ENCODE data around the gene DNAI1.
"Not testable (repeated sequence)": the region's sequence is repeated elsewhere in the genome, so short reads cannot be mapped to it uniquely, and the experiment has no call there.

DNAI1 gene

DNA sequence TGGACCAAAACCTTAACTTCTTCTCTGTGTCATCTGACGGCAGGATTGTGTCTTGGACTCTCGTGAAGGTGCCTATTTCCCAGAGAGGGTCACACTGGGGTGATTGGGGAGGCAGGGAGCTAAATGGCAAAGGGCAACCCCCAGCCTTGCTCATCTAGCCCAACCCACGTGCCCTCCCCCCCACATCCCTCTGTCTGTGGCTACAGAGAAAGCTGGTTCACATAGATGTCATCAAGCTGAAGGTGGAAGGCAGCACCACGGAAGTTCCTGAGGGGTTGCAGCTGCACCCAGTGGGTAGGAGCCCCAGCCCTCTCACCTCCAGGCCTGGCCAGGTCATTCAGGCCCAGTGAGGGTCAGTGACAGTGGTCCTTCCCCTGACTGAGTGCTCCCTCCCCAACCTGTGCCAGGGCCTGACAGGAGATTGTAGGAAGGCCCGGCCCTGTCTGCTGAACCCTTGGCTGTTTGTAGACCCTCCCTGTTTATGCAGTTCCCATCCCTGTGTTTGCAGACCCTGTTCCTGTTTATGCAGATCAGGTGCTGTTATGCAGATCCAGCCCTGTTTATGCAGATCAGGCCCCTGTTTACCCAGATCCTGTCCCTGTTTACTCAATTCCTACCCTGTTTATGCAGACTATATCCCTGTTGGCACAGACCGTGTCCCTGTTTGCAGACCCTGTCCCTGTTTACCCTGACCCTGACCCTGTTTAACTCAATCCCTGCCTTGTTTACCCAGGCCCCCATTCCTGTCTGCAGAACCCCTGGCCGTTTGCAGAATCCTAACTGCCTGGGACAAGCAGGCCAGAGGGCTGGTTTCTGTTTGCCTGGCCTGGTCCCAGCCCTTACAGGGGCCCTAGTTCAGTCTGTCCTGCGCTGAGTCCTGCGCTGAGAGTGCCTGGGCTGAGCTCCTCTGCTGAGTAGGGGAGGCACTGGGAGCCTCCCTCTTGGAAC lies 53.8 kb downstream of the DNAI1 start:
- peak; percentile 69 for DNase-seq (ENCODE audit: low read depth, low spot score)

DNA sequence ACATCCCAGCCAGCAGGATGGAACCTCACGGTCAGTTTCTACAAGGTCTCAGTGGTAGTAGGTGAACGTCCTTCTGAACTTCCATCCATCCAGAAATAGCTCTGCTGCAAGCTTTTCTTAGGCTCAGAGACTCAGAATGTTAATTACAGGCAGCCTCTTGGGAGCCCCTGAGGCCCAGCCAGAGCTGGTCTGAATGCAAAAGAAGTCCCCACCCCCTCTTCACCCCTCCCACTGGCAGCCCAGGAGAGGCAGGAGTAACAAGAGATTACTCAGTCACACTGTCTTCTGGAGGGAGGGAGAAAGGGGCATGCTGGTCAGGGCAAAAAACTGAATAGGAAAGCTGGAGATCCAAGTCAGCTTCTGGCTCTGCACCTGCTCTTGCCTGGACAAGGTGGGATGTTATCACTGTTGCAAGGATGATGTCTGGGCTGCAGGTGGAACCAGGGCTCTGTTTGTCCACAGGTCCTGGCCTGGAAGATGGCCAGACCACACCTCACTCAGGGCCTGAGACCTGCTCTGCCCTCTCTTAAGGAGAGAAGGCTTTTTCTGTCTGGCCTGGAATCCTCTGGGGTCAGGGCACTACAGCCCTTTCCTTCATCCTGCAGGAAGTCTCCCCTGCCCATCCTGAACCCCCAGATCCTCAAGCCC lies 55.1 kb downstream of the DNAI1 start:
- DNase-seq (ENCODE audit: low read depth, low spot score) = peak; percentile 86

DNA sequence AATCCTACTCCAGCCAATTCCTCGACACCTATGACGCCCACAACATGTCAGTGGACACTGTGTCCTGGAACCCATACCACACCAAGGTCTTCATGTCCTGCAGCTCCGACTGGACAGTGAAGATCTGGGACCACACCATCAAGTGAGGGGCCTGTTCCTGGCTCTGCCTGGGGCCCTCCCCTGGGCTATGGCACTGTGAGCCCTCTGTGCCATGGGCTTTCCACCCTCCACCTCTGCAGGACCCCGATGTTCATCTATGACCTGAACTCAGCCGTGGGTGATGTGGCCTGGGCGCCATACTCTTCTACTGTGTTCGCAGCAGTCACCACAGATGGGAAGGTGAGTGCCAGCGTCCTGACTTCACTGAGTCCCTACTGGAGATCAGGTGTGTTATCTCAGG lies 55.8 kb downstream of the DNAI1 start:
- no peak for DNase-seq (ENCODE audit: low read depth, low spot score)

DNA sequence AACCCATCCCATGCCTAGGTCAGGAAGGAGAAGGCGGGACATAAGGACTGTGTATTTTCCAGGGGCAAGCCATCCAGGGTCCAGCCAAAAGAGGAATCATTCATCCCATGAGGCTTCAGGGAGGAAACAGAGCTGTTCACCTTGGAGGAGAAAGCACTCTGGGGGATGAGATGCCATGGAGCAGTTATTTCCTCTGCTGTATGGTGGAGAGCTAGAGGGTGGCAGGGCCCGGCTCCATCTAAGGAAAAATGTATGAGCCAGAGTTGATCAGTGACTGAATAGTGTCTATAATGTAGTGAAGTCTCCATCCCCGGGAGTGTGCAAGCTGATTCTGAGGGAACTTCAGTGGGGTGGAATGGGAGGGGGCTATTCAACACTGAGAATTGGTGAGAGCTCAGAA lies 56.2 kb downstream of the DNAI1 start:
- DNase-seq (ENCODE audit: low read depth, low spot score) = no peak

DNA sequence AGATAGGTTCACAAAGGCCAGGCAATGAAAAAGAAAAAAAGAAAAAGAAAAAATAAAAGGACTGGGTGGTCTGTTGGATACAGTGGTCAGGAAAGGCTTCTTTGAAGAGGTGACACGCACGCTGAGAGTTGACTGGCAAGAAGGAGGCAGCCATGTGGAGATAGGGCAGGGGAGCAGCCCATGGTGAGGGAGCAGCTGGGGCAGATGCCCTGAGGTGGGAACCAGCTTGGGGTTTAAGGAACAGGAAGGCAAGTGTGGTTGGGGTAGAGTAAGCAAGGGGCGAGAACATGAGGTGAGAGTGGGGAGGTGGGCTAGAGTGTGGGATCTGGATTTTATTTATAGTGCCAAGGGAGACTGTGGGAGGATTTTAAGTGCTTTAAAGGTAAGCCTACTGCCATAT lies 57.4 kb downstream of the DNAI1 start:
- no peak for DNase-seq (ENCODE audit: low read depth, low spot score)

DNA sequence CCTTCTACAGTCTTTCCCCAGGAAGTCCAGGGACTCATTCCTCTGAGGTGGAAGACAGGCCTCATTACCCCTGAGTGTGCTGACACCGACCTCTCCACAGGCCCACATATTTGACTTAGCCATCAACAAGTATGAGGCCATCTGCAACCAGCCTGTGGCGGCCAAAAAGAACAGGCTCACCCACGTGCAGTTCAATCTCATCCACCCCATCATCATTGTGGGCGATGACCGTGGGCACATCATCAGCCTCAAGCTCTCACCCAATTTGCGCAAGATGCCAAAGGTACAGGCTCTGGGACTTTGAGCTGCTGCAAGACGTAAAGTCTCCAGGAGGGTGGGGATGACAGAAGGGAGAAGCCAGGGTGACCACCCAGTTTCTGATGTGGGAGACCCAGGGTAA lies 58.6 kb downstream of the DNAI1 start:
- no peak for DNase-seq (ENCODE audit: low read depth, low spot score)

DNA sequence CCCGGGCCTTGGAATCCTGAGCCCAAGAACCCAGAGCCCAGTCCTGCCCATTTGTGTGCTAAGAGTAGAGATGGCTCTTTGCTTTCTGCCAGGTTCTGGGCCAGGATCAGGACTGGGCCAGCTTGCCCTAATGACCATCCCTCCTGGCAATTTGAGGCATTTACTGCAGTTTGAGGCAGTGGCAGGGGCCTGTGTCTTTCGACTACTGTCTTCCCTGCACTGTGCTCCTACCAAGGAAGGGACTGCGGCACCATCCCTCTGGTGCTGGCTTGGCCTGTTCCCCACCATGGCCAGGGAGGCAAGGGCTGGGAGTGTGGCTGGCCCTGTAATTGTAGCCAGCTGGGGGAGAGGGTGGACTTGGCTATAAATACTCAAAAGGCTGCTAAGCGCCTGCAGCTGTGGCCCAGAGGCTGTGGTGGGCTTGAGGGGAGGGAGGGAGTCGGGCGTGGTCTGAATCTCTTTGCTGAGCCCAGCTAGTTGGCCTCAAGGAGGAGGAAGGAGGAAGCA lies 59.6 kb downstream of the DNAI1 start:
- no peak for DNase-seq (ENCODE audit: low read depth, low spot score)

DNA sequence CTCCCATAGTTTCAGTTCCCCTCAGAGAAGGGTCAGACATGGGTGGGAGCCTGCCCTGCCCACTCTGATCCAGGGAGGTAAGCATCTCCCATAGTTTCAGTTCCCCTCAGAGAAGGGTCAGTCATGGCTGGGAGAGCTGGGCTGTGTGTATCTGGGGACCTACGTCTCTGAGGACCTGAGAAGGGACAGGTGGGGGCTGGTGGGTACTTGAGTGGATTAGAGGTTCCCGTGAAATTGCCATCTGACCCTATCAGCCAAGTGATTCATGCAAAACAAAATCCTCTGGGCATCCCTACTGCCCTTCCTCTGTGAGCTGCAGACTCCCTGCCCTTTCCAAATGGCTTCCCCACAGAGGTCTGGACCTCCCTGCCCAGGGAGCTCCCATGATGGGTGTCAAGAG lies 60.3 kb downstream of the DNAI1 start:
- no peak for DNase-seq (ENCODE audit: low read depth, low spot score)

DNA sequence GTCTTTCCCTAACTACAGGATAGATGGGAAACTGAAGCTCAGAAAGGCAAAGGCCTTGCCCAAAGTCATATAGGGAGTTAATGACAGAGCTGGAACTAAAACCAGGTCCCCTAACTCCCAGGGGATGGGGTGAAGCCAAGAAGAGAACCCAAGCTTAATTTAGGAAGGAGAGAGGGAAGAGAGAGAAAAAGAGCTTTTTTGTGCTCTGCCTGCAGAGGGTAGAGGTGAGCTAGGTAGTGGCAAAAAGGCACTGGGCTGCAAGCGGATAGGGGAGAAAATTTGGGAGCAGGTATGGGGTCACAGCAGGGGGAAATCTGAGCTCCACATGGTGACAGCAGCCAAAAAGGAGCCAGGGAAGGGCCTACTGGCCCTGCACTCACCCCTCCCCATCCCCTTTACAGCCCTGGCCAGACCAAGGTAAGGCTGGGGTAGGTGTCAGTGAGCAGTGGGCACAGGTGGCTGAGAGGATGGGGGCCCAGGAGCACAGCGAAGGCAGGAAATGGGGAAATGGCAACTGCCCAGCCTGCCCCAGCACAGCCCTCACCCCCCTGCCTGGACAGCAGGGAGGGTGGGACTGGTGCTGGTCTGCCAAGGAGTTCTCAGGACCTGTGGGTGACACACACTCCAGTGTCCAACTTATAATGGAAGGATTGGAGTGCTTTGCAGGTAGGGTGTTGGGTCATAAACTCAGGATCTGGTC lies 60.9 kb downstream of the DNAI1 start:
- DNase-seq (ENCODE audit: low read depth, low spot score) = no peak

DNA sequence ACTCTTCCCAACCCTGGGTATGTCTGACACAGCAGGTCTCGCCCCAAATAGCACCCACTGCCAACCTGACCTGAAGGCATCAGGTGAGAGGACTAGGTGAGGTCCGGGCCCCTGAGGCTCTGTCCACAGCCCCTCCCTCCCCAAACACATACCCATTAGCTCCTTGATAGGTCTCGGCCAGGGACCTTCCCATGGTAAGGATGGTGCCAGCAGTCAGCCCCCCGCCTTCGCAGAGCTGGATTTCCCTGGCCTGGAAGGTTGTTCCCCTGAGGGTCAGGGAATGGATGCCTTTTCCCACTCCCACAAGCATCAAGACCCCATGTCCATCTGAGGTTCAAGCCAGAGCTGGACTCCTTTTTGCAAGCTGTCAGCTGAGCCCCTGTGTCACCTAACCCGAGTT lies 61.5 kb downstream of the DNAI1 start:
- no peak for DNase-seq (ENCODE audit: low read depth, low spot score)

DNA sequence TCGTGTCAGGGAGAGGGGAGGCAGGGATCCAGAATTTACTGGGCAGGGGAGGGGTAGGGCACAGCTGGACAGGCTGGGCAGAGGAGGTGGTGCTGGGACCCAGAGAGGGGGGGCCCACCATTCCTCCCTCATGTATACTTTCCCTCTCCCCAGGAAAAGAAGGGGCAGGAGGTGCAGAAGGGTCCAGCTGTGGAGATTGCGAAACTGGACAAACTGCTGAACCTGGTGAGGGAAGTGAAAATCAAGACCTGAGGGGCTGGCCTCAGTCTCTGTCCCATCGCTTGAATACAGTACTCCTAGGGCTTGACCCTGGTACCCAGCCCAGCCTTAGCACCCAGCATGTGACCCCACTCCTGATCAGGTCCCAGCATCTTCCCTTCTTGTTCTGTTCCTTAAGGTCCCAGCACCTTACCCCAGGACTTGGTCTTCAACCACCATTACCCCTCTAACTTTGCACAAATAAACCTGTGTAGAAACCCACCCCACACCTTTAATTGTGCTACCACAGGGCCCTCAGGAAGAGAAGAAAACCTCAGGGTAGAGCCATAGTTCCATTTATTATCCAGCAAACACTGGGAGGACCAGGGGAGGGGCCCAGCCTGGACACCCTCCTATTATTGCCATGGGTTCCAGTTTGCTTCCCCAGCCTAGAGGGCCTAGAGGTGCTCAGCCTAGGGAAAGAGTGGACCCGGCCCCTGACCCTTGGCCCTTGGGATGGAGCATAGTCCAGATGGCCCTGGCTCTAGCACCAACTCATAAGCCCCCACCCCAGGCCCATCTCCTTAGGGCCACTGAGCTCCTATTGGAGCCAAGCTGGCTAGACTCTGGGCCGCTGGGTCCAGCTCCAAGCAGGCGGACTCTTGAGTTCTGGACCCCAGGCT lies 62.1 kb downstream of the DNAI1 start:
- no peak for DNase-seq (ENCODE audit: low read depth, low spot score)

DNA sequence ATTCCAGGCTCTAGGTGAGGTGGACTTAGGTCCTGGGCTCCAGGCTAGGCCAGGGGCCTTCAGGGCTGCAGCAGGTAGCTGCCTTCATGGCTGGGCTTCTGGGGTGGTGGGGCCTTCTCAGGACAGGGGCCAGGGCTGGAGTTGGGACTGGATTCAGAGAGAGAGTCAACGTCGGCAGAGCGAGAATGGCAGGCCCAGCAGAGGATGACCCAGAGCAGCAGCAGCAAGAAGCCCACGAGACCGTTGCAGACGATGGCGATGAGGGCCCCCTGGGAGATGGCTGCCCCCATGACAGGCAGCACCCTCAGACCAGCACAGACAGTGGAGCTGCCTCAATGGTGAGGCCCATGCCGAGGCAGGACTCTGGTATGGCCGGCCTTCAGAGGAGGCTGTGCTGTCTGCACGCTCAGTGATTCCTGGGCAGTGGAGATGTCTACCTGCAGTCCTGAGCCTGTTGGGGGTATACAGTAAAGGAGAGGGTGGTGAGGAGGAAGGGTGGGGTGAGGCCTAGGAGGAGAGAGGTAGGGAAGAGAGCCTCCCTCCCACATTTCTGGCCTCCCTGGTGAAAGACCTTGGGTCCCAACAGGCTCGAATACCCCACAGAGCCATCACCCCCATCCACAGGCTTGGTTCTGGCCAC lies 62.9 kb downstream of the DNAI1 start:
- no peak for DNase-seq (ENCODE audit: low read depth, low spot score)

DNA sequence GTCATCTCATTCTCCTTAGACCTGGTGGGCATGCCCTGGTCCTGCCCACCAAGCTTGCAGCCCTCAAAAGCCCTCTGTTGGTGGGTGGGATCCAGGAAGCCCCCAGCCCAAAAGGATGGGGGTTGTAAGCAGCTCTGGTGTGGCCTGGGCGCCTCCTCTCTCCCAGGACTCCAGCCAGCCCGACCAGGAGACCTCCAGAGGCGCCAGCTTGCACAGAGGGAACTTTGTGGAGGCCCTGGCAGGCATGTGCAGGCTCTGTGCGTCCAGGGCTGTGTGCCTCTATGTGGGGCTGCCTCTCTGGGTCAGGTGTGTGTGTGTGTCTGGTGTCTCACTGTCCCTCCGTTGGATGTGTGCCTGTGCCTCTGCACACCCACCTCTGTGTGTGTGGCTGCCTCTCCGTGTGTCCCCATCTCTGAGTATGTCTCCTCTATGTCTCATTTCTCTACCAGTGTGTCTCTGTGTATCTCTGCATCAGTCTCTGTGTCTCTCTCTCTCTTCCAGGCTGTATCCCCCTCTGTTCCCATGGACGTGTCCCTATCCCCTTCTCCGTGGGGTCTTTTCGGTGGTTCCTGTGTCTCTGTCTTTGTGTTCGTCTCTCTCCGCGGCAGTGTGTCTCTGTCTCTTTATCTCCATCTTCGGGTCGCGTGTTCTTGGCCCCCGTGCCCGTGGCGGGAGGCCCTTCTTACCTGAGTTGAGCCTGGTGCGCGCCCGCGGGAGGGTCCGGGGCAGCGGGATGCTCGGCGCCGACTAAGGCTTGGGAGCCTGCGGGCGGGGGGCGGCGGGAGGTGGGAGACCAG lies 63.7 kb downstream of the DNAI1 start:
- no peak for DNase-seq (ENCODE audit: low read depth, low spot score)

DNA sequence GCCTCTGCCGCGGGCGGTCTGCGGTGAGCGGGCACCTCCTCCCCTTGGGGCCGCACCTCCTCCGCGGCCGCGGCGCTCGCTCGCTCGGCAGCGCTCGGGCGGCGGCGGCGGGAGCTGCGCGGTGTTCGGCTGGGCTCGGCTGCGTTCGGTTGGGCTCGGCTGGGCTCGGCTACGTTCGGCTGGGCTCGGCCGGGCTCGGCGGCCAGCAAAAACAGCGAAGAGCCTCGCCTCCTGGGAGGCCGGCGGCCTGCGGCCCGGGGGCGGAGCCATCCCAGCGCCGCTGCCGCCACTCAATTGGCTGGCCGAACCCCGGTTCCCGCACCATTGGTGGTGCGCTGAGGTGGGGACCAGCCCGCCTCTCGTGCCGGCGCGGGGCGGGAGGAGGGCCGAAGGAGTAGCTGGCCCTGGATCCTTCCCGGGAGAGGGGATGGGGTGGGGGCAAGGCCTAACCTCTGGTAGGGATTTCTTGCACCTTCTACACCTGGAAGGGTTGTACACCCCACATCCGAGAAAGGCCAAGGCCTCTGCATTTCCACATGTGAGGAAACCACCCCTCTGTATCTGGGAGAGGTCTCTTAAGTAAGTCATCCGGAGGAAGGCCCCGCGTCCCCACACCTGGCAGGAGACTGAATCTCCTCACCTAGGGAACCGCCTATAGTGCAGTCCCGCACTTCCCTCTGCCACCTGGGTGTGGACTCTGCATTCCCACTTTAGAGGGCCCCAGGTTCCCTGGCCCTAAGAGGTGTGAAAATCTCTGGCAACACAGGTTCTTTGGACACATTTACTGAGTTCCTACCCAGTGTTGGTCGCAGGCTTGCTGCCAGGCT lies 64.6 kb downstream of the DNAI1 start, which contains the start of gene ENHO:
Gene ENHO, minus strand, starts transcription at position 20 of the 827 bp plus-strand sequence. CDS start 1,295 bp downstream, outside the sequence.
- DNase-seq (ENCODE audit: low read depth, low spot score) = peak; percentile 97

DNA sequence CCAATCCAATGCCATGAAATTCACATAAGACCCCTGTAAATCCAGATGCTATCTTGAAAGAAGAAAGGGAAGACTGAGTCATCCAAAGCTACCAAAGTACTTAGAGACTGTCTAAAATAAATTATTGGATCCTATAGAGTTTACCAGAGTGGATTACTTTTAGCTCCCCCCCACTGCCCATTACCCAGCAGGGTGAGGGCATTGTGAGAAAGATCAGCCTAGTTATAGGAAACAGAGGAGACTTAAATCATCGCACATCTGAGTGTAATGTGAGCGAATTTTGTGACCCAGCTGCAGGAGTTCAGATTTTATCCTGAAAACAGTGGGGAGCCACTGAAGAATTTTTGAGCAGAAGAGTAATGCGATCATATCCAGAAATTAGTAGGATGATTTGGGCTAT lies 65.7 kb downstream of the DNAI1 start:
- no peak for DNase-seq (ENCODE audit: low read depth, low spot score)

DNA sequence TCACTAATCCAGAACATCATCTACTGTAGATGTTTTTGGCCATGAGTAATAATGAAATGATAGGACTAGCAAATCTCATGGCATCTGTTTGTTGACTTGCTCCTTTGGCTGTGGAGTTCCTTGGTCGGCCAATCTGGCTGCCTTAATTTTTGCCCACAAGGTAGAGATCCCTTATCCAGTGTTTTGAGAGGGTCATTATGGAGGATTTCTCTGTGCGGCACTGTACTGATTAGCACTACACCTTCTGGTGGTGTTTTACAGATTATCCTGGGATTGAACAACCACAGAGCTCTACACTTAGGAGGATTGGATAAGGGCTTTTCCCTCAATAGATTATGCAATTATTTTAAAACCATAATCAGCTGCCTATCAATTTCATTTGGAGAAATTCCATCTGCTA lies 67.4 kb downstream of the DNAI1 start:
- no peak for DNase-seq (ENCODE audit: low read depth, low spot score)

DNA sequence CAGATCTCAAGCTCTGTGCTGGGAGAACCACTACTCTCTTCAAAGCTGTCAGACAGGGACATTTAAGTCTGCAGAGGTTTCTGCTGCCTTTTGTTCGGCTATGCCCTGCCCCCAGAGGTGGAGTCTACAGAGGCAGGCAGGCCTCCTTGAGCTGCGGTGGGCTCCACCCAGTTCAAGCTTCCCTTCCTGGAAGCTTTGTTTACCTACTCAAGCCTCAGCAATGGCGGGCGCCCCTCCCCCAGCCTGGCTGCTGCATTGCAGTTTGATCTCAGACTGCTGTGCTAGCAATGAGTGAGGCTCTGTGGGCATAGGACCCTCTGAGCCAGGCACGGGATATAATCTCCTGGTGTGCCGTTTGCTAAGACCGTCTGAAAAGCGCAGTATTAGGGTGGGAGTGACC lies 73.4 kb downstream of the DNAI1 start:
- DNase-seq (ENCODE audit: low read depth, low spot score) = not testable (repeated sequence)

DNA sequence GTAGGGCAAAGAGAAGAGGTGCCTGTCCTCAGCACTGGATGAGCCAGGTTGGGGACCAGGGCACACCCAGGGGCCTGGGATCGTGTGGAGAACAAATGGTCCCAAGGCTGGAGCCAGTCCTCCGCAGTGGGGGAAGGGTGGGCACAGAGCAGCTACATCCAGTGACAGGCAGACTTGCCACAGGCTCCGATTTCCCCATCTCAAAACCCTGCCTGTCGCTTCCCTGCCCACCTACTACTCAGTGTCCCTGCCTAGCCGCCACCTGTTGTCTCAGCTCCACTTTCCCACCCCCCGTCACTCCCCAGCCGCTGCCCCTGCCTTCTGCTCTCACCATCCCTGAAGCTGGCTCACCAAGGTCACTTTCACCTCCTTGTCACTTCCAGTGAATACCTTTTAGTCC lies 78.1 kb downstream of the DNAI1 start:
- no peak for DNase-seq (ENCODE audit: low read depth, low spot score)

DNA sequence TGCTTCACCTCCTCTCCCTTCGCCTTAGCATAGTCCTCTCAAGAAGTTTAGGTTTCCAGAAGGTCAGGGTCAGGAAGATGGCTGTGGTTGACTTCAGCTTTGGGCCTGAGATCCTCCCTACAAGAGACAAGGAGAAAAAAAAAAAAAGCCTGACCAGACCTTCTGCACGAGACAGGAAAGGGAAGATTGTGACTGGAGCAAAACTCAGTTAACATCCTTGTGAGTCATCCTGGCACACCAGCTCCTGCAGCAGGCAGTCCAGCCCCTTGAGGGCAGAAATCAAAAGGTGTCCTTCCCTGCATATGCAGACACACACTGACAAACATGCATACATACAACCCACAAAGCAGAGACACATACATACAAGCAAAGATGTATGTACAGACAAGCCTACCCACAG lies 82.2 kb downstream of the DNAI1 start:
- DNase-seq (ENCODE audit: low read depth, low spot score) = no peak

Measured in ELF-1 (cell line).